ENCODE results near the gene DLGAP1.

DNA sequence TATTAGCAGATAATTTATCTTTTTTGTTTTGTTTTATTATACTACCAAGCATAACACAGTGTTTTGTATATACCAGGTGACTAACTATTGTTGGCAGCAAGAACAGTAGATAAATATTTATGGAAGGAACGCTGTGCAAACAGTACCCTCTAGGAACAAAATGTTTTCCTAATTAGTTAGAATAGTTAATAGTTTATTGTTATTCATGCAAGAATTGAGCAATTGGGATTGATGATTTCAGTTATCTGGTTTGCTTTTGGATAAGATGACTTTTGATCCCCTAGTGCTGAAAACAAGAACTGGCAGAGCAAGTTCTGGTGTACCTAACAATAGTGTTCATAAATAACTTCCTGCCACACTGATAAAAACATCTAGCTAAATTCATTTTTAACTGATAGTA lies 681.8 kb downstream of the DLGAP1 start:
- TF ChIP-seq GABPA (IDR thresholded peaks at IDR 0.05; ENCODE audit: low read depth) (no peak), POLR2AphosphoS5 (IDR thresholded peaks at IDR 0.05; ENCODE audit: low read length) (no peak), ZNF384 (IDR thresholded peaks at IDR 0.05; ENCODE audit: borderline replicate concordance, low read depth, low read length) (no peak), IKZF2 (IDR thresholded peaks at IDR 0.05) (no peak)
- TF ChIP-seq, protein P1, sequence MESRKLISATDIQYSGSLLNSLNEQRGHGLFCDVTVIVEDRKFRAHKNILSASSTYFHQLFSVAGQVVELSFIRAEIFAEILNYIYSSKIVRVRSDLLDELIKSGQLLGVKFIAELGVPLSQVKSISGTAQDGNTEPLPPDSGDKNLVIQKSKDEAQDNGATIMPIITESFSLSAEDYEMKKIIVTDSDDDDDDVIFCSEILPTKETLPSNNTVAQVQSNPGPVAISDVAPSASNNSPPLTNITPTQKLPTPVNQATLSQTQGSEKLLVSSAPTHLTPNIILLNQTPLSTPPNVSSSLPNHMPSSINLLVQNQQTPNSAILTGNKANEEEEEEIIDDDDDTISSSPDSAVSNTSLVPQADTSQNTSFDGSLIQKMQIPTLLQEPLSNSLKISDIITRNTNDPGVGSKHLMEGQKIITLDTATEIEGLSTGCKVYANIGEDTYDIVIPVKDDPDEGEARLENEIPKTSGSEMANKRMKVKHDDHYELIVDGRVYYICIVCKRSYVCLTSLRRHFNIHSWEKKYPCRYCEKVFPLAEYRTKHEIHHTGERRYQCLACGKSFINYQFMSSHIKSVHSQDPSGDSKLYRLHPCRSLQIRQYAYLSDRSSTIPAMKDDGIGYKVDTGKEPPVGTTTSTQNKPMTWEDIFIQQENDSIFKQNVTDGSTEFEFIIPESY (IDR thresholded peaks at IDR 0.05) = no peak
